Activated CD4-positive, alpha-beta T cell treated with anti-CD3 and anti-CD28 coated beads, Interleukin-10, Interleukin-2, amounts not matched to agents 100 ng/mL and 50 ng/mL, durations not matched to agents 16 hours and 8 hours (primary cell): ENCODE measurements around the gene RTKN.
"Not testable (repeated sequence)": the region's sequence is repeated elsewhere in the genome, so short reads cannot be mapped to it uniquely, and the experiment has no call there.

Experiments used
- DNase-seq: peaks from one replicate; pipeline ENCODE4 v3.0.0-alpha.2; 2020

Gene RTKN

GRCh38 chr2:74441690-74442482, at the start of gene RTKN:
TSS of gene RTKN (minus strand) at chr2:74441937. CDS start at chr2:74441816, 121 bp downstream.
- no peak for DNase-seq

GRCh38 chr2:74489906-74490305, 48.2 kb upstream of the RTKN start:
- DNase-seq: no peak

GRCh38 chr2:74488643-74489481, 47.1 kb upstream of the RTKN start:
- no peak for DNase-seq

- DNase-seq: no peak
Measured at GRCh38 chr2:74486141-74486540, 44.4 kb upstream of the RTKN start.

GRCh38 chr2:74483675-74484164, 42.0 kb upstream of the RTKN start:
- not testable (repeated sequence) for DNase-seq

GRCh38 chr2:74482801-74483674, 41.3 kb upstream of the RTKN start, which contains the start of the genes CCDC142 and TTC31:
TSS of gene CCDC142 (minus strand) at chr2:74482998. CDS start at chr2:74482837, 161 bp downstream.
TSS of gene TTC31 (plus strand) at chr2:74483081. CDS start at chr2:74483096, 15 bp downstream.
- DNase-seq: peak; percentile 95

- peak; percentile 69 for DNase-seq
Measured at GRCh38 chr2:74481961-74482800, 40.4 kb upstream of the RTKN start.

- no peak for DNase-seq
Measured at GRCh38 chr2:74481431-74481830, 39.7 kb upstream of the RTKN start.

GRCh38 chr2:74474899-74475298, 33.2 kb upstream of the RTKN start:
- DNase-seq: no peak

GRCh38 chr2:74474481-74474880, 32.7 kb upstream of the RTKN start:
- DNase-seq: no peak

GRCh38 chr2:74472945-74473258, 31.2 kb upstream of the RTKN start:
- no peak for DNase-seq

- peak; percentile 97 for DNase-seq
Measured at GRCh38 chr2:74472086-74472944, 30.6 kb upstream of the RTKN start, which contains the start of gene MRPL53. TSS of gene MRPL53 (minus strand) at chr2:74472680. CDS start at chr2:74472660, 20 bp downstream.

GRCh38 chr2:74471332-74472065, 29.8 kb upstream of the RTKN start:
- no peak for DNase-seq

GRCh38 chr2:74470742-74471141, 29.0 kb upstream of the RTKN start:
- not testable (repeated sequence) for DNase-seq

GRCh38 chr2:74464406-74464805, 22.7 kb upstream of the RTKN start:
- DNase-seq: no peak

- no peak for DNase-seq
Measured at GRCh38 chr2:74462786-74463105, 21.0 kb upstream of the RTKN start.

GRCh38 chr2:74462054-74462785, 20.5 kb upstream of the RTKN start:
- DNase-seq: no peak

GRCh38 chr2:74461187-74462053, 19.7 kb upstream of the RTKN start:
- no peak for DNase-seq
